HepG2 (cell line): ENCODE data around the gene NAV2. TPM values are rescaled to one million over a fixed set of nuclear protein-coding genes. Genes with fewer than 3 reads are reported as not detected.

Source experiments
- ATAC-seq: fragments of 200-7000 bp; cut with Tn5 transposase; 3 replicates; pipeline ENCODE4 v1.9.1; 2020; ENCODE audit warnings: mild to moderate bottlenecking, moderate library complexity
- BruUV-seq: library from RNA; stranded (reverse); fragments of 400-500 nt; replicated peaks from 2 replicates; lab custom pipeline; 2021; lab: Mats Ljungman, UMichigan
- CTCF ChIA-PET: fragments of 300-600 bp; formaldehyde crosslinking; extraction: SDS; loops from one replicate; lab custom pipeline; 2021; ENCODE audit warnings: low total read pairs, inconsistent platforms, low intra/inter-chr PET ratio; lab: Yijun Ruan, JAX
- POLR2A ChIA-PET: fragments of 350-600 bp; sonication (Branson Sonifier 250); formaldehyde crosslinking; loops from one replicate; lab custom pipeline; 2020; ENCODE audit warnings: antibody characterized with exemption, inconsistent platforms; lab: Yijun Ruan, JAX
- DNase-seq: peaks from one replicate; pipeline ENCODE4 v3.0.0-alpha.2; 2015; ENCODE audit warnings: low spot score
- FAIRE-seq: peaks from 3 replicates; lab custom pipeline; 2011; peaks lifted over from hg19 to GRCh38; lab: Jason Lieb, UNC
- H2AFZ ChIP-seq: one replicate; pipeline ENCODE4 v1.6.1; 2011; ENCODE audit warnings: low read length, inconsistent platforms
- H3K27ac ChIP-seq: fragments of 300-600 bp; 3 replicates; pipeline ENCODE4 v1.8.0; 2011; ENCODE audit warnings: mixed run types, mild to moderate bottlenecking, mixed read lengths, low read length, inconsistent platforms; ENCODE audit not compliant: insufficient read depth; ENCODE audit errors: extremely low read length
- H3K27me3 ChIP-seq, 2 experiments: fragments of 200-600 bp in 1 of 2; 2 replicates in 1 of 2; 3 replicates in 1 of 2; pipeline versions ENCODE4 v1.6.0 to v1.8.0; 2011; ENCODE audit warnings: low read length in 2 of 2, mild to moderate bottlenecking in 2 of 2, moderate library complexity in 2 of 2, inconsistent platforms in 1 of 2; ENCODE audit not compliant: insufficient read depth in 2 of 2, control insufficient read depth in 1 of 2
- H3K36me3 ChIP-seq, 2 experiments: fragments of 200-600 bp in 1 of 2; replicated peaks in 1 of 2; 2 replicates in 1 of 2; 3 replicates in 1 of 2; pipeline versions ENCODE4 v1.5.1 to v1.8.0; 2011; ENCODE audit warnings: low read length in 2 of 2, inconsistent platforms in 1 of 2; ENCODE audit not compliant: insufficient read depth in 2 of 2, control insufficient read depth in 1 of 2
- H3K4me1 ChIP-seq: 2 replicates; pipeline ENCODE4 v1.5.1; 2012; ENCODE audit warnings: low read length, inconsistent platforms; ENCODE audit not compliant: insufficient read depth
- H3K4me2 ChIP-seq: 2 replicates; pipeline ENCODE4 v1.6.0; 2011; ENCODE audit warnings: low read depth, low read length, inconsistent platforms
- H3K4me3 ChIP-seq, 3 experiments: fragments of 200-600 bp in 1 of 3; sonication (generic), shearing (Covaris generic) in 1 of 3; replicated peaks in 1 of 3; 2 replicates each; pipeline ENCODE4 v1.5.1; 2011 to 2016; ENCODE audit warnings: low read length in 3 of 3, inconsistent platforms in 2 of 3, low read depth in 2 of 3, mild to moderate bottlenecking in 2 of 3, control low read depth in 1 of 3, mixed read lengths in 1 of 3; ENCODE audit not compliant: insufficient read depth in 1 of 3
- H3K79me2 ChIP-seq: one replicate; pipeline ENCODE4 v1.6.1; 2011; ENCODE audit warnings: low read length, inconsistent platforms; ENCODE audit not compliant: insufficient read depth
- H3K9ac ChIP-seq: 2 replicates; pipeline ENCODE4 v1.6.0; 2011; ENCODE audit warnings: mild to moderate bottlenecking, low read depth, low read length, inconsistent platforms; ENCODE audit not compliant: insufficient read depth
- H3K9me3 ChIP-seq: 2 replicates; pipeline ENCODE4 v1.5.1; 2012; ENCODE audit warnings: mild to moderate bottlenecking, low read length
- H4K20me1 ChIP-seq: 2 replicates; pipeline ENCODE4 v1.6.0; 2011; ENCODE audit warnings: inconsistent platforms, mild to moderate bottlenecking, low read length, moderate library complexity; ENCODE audit not compliant: insufficient read depth
- CHD2 ChIP-seq: IDR thresholded peaks from 2 replicates; pipeline ENCODE4 v1.6.1; 2011; ENCODE audit warnings: low read depth, low read length, improper control_type of control experiment
- FIP1L1 ChIP-seq: fragments of 200-400 bp; formaldehyde crosslinking; IDR thresholded peaks from 2 replicates; pipeline ENCODE4 v1.6.1; 2018; ENCODE audit warnings: low read depth, mild to moderate bottlenecking, low read length, moderate library complexity, borderline replicate concordance; ENCODE audit not compliant: insufficient read depth
- FOXO4 ChIP-seq: sonication (generic); formaldehyde crosslinking; conservative IDR thresholded peaks from 2 replicates; pipeline ENCODE4 v1.8.1; 2023; ENCODE audit warnings: missing genetic modification reagents
- KMT2A ChIP-seq: sonication (generic); formaldehyde crosslinking; IDR thresholded peaks from 2 replicates; pipeline ENCODE4 v1.4.0; 2020; ENCODE audit warnings: missing genetic modification reagents
- PPARG ChIP-seq: conservative IDR thresholded peaks from 2 replicates; pipeline ENCODE4 v1.6.1; 2016; ENCODE audit warnings: missing biosample characterization, missing genetic modification reagents
- PRDM4 ChIP-seq: sonication (generic); formaldehyde crosslinking; IDR thresholded peaks from 2 replicates; pipeline ENCODE4 v1.9.0; 2021; ENCODE audit warnings: missing genetic modification reagents, borderline replicate concordance
- SMAD1 ChIP-seq: sonication (generic); formaldehyde crosslinking; IDR thresholded peaks from 2 replicates; pipeline ENCODE4 v1.4.0; 2020; ENCODE audit warnings: missing genetic modification reagents, low read depth, mild to moderate bottlenecking, borderline replicate concordance
- SP5 ChIP-seq: IDR thresholded peaks from 2 replicates; pipeline ENCODE4 v1.6.1; 2016; ENCODE audit warnings: low read depth, borderline replicate concordance
- TBP ChIP-seq: sonication (generic); formaldehyde crosslinking; IDR thresholded peaks from 2 replicates; pipeline ENCODE4 v1.5.0; 2020; ENCODE audit warnings: missing genetic modification reagents
- THYN1 ChIP-seq: sonication (generic); formaldehyde crosslinking; IDR thresholded peaks from 2 replicates; pipeline ENCODE4 v1.8.1; 2023; ENCODE audit warnings: low read depth, mild to moderate bottlenecking, moderate library complexity, missing genetic modification reagents, borderline replicate concordance
- ZNF362 ChIP-seq: sonication (generic); formaldehyde crosslinking; IDR thresholded peaks from 2 replicates; pipeline ENCODE4 v1.4.0; 2020; ENCODE audit warnings: missing genetic modification reagents, mild to moderate bottlenecking, borderline replicate concordance
- ZNF547 ChIP-seq: sonication (generic); formaldehyde crosslinking; IDR thresholded peaks from 2 replicates; pipeline ENCODE4 v1.5.1; 2020; ENCODE audit warnings: mild to moderate bottlenecking, missing genetic modification reagents
- ZSCAN25 ChIP-seq: sonication (generic); formaldehyde crosslinking; IDR thresholded peaks from 2 replicates; pipeline ENCODE4 v1.8.0; 2022; ENCODE audit warnings: mild to moderate bottlenecking, missing genetic modification reagents
- WGBS: methylation state at CpG from one replicate; pipeline ENCODE4 v1.1.6; 2017; ENCODE audit warnings: low lambda C conversion rate; 5-methylcytosine and 5-hydroxymethylcytosine counted together
- in situ Hi-C: cut with HindIII; loops from 2 replicates; pipeline ENCODE4 v1.10.0; 2017; ENCODE audit warnings: low pct_unique_long_range_greater_than_20kb; ENCODE audit not compliant: extremely low pct_ligation_motif_present
- intact Hi-C: fragments of 100-400 bp; cut with micrococcal nuclease; formaldehyde crosslinking; loops from one replicate; pipeline ENCODE4 v1.10.0; 2022; ENCODE audit not compliant: unreplicated experiment
- polyA plus RNA-seq, 8 experiments: library from polyadenylated mRNA; depleted of rRNA in 3 of 8; stranded (reverse) in 7 of 8; unstranded in 1 of 8; fragments of >200 nt; fragmentation: Illumina TruSeq in 4 of 8; extraction: Trizol in 4 of 8; gene quantifications; 2 replicates each; pipeline versions ENCODE4 v1.2.1 to v1.2.3, GENCODE V29; 2011 to 2016; ENCODE audit warnings: low read depth in 4 of 8, missing spikeins in 1 of 8, mixed read lengths in 1 of 8; ENCODE audit not compliant: insufficient read depth in 1 of 8
- total RNA-seq, 5 experiments: library from RNA; depleted of rRNA; stranded (reverse); fragments of >200 nt; fragmentation: Illumina TruSeq; extraction: Trizol; gene quantifications; 2 replicates each; pipeline ENCODE4 v1.2.3, GENCODE V29; 2016; ENCODE audit warnings: low read depth in 1 of 5

The NAV2 gene
- total and polyA plus RNA-seq, 2 of the 13 experiments (the other 11 are each of a cell fraction or from before 2014, with no cell fraction given), result 9.3 to 34.6 TPM

GRCh38 chr11:19737575-19737974 is 24.9 kb downstream of the NAV2 start:
- TF ChIP-seq TBP (CRISPR knock-in tag) (no peak), FOXO4 (CRISPR knock-in tag) (no peak), ZSCAN25 (CRISPR knock-in tag) (no peak), ZNF547 (no peak), FIP1L1 (no peak), CHD2 (no peak), ZNF362 (CRISPR knock-in tag) (no peak), KMT2A (CRISPR knock-in tag) (no peak), SP5 (CRISPR knock-in tag) (no peak), PRDM4 (no peak), SMAD1 (CRISPR knock-in tag) (no peak), PPARG (no peak), THYN1 (CRISPR knock-in tag) (no peak)
- no peak for ATAC-seq
- FAIRE-seq, result no peak
- POLR2A ChIA-PET, result no interaction called here
- Histone ChIP-seq H3K79me2 (no peaks in the 10 kb centered on the region), H3K36me3 (no peaks in the 10 kb centered on the region), H2AFZ (no peak overlapping the region), H3K4me3 (no peak overlapping the region), H3K4me1 (no peaks in the 10 kb centered on the region), H3K27me3 (peaks cover 0 to 46% of the 10 kb centered on the region in 2 experiments; a peak in 3 of 5 replicates), H3K9ac (no peak overlapping the region), H4K20me1 (no peaks in the 10 kb centered on the region), H3K9me3 (no peaks in the 10 kb centered on the region), H3K4me2 (no peak overlapping the region), H3K27ac (no peak overlapping the region)
- CTCF ChIA-PET, result no interaction called here
- no TSS peak for BruUV-seq
- WGBS, result 3% methylated on average over 4 of the region's 4 CpGs
- intact Hi-C loops, result no loop called here
- in situ Hi-C loops, result loop anchor here (10.0 kb wide), 1 partner anchor 663 kb away; no protein-coding TSS in a partner anchor
- DNase-seq, result no peak
